H1 (cell line): Measurements from ENCODE around the gene MORC1.

Experiments used
- ATF2 ChIP-seq: IDR thresholded peaks from 2 replicates; pipeline ENCODE4 v1.6.1; 2012; ENCODE audit warnings: low read length, inconsistent platforms
- CHD1 ChIP-seq: IDR thresholded peaks from 2 replicates; pipeline ENCODE4 v1.6.1; 2012; ENCODE audit warnings: low read depth, low read length, improper control_type of control experiment
- CHD7 ChIP-seq: fragments of 300-600 bp; sonication (generic); IDR thresholded peaks from 2 replicates; pipeline ENCODE4 v1.7.1; 2012; ENCODE audit warnings: low read length, moderate library complexity, mild to moderate bottlenecking, inconsistent platforms; ENCODE audit not compliant: insufficient replicate concordance
- CTCF ChIP-seq, 3 experiments: IDR thresholded peaks; 1 replicate in 2 of 3; 2 replicates in 1 of 3; pipeline versions ENCODE4 v1.5.1 to v1.6.1; 2011; ENCODE audit warnings: low read length in 3 of 3, mild to moderate bottlenecking in 3 of 3, inconsistent platforms in 2 of 3, low read depth in 1 of 3, moderate library complexity in 1 of 3; ENCODE audit not compliant: insufficient read depth in 1 of 3; ENCODE audit errors: control extremely low read depth in 1 of 3
- GABPA ChIP-seq: IDR thresholded peaks from 2 replicates; pipeline ENCODE4 v1.6.1; 2011; ENCODE audit warnings: mild to moderate bottlenecking, low read length, moderate library complexity, borderline replicate concordance; ENCODE audit not compliant: insufficient read depth
- HDAC6 ChIP-seq: IDR thresholded peaks from one replicate; pipeline ENCODE4 v1.7.1; 2012; ENCODE audit warnings: low read depth, mild to moderate bottlenecking, inconsistent platforms, low read length, moderate library complexity
- POLR2A ChIP-seq, 2 experiments: IDR thresholded peaks; 1 replicate in 1 of 2; 2 replicates in 1 of 2; pipeline ENCODE4 v1.6.1; 2011; ENCODE audit warnings: low read depth in 2 of 2, low read length in 2 of 2, mild to moderate bottlenecking in 2 of 2; ENCODE audit errors: control extremely low read depth in 1 of 2
- POLR2AphosphoS5 ChIP-seq: IDR thresholded peaks from 2 replicates; pipeline ENCODE4 v1.6.1; 2011; ENCODE audit warnings: low read depth, low read length
- SIX5 ChIP-seq: IDR thresholded peaks from 2 replicates; pipeline ENCODE4 v1.6.1; 2011; ENCODE audit warnings: mild to moderate bottlenecking, low read depth, low read length
- TAF7 ChIP-seq: optimal IDR thresholded peaks from 2 replicates; pipeline ENCODE3; 2011; ENCODE audit warnings: low read depth, mild to moderate bottlenecking, inconsistent platforms, low read length, moderate library complexity, borderline replicate concordance
- TEAD4 ChIP-seq: IDR thresholded peaks from 2 replicates; pipeline ENCODE4 v1.6.1; 2012; ENCODE audit warnings: low read depth, low read length, inconsistent platforms, mixed read lengths

- TF ChIP-seq ATF2: no peak
- no peak for TF ChIP-seq CTCF (IDR thresholded peaks at IDR 0.05; ENCODE audit: control extremely low read depth in 1 of 3, insufficient read depth in 1 of 3, low read depth in 1 of 3, low read length in 3 of 3)
- no peak for TF ChIP-seq POLR2A (IDR thresholded peaks at IDR 0.05; ENCODE audit: control extremely low read depth in 1 of 2, low read depth in 2 of 2, low read length in 2 of 2)
- no peak for TF ChIP-seq GABPA
- no peak for TF ChIP-seq CHD1
- no peak for TF ChIP-seq TEAD4
- TF ChIP-seq HDAC6: no peak
- TF ChIP-seq TAF7: no peak
- no peak for TF ChIP-seq POLR2AphosphoS5
- no peak for TF ChIP-seq SIX5
- no peak for TF ChIP-seq CHD7
Measured at GRCh38 chr3:109116031-109116430, 1.9 kb downstream of the MORC1 start.
